ENCODE data around the gene PIEZO1. TPM values are rescaled to one million over a fixed set of nuclear protein-coding genes. Genes with fewer than 3 reads are reported as not detected.

The PIEZO1 gene
- total and polyA plus RNA-seq, 9 of the 15 experiments (the other 6 are each of a cell fraction or from before 2014, with no cell fraction given), result 3.6 to 432 (median 131) TPM

- TF ChIP-seq E2F8 (IDR thresholded peaks at IDR 0.05; ENCODE audit: low read depth, partially characterized antibody) (peak; percentile 52), TEAD4 (IDR thresholded peaks at IDR 0.05; ENCODE audit: low read length) (peak; percentile 95), TEAD4 (CRISPR knock-in tag; IDR thresholded peaks at IDR 0.05; ENCODE audit: borderline replicate concordance) (no peak), RNF2 (IDR thresholded peaks at IDR 0.05) (peak; percentile 91), TOE1 (IDR thresholded peaks at IDR 0.05; ENCODE audit: borderline replicate concordance) (no peak), TOE1 (CRISPR knock-in tag; IDR thresholded peaks at IDR 0.05; ENCODE audit: borderline replicate concordance, low read depth) (0 out of 2 replicates have a peak, but pooled peaks have one; percentile 49), ZSCAN32 (CRISPR knock-in tag; IDR thresholded peaks at IDR 0.05) (no peak), ZNF76 (CRISPR knock-in tag; IDR thresholded peaks at IDR 0.05; ENCODE audit: borderline replicate concordance) (no peak), TAF9B (IDR thresholded peaks at IDR 0.05; ENCODE audit: partially characterized antibody) (peak; percentile 81), ZEB2 (IDR thresholded peaks at IDR 0.05) (peak; percentile 78), ETV5 (CRISPR knock-in tag; IDR thresholded peaks at IDR 0.05; ENCODE audit: low read depth) (peak; percentile 88), NCOA1 (IDR thresholded peaks at IDR 0.05; ENCODE audit: low read depth) (peak; percentile 69; the same call in 1 of the 2 replicates), ZNF311 (CRISPR knock-in tag; IDR thresholded peaks at IDR 0.05) (peak; percentile 60), CC2D1A (IDR thresholded peaks at IDR 0.05) (peak; percentile 33; the same call in 1 of the 2 replicates), CHD2 (IDR thresholded peaks at IDR 0.05; ENCODE audit: low read depth, low read length) (no peak), DACH1 (IDR thresholded peaks at IDR 0.05; ENCODE audit: partially characterized antibody) (peak; percentile 95), PML (IDR thresholded peaks at IDR 0.05; ENCODE audit: low read length) (peak; percentile 92), ETS1 (conservative IDR thresholded peaks at IDR 0.05; ENCODE audit: control insufficient read depth, low read depth, low read length) (peak; percentile 98)
- TF ChIP-seq, protein P1, sequence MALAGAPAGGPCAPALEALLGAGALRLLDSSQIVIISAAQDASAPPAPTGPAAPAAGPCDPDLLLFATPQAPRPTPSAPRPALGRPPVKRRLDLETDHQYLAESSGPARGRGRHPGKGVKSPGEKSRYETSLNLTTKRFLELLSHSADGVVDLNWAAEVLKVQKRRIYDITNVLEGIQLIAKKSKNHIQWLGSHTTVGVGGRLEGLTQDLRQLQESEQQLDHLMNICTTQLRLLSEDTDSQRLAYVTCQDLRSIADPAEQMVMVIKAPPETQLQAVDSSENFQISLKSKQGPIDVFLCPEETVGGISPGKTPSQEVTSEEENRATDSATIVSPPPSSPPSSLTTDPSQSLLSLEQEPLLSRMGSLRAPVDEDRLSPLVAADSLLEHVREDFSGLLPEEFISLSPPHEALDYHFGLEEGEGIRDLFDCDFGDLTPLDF (CRISPR knock-in tag; IDR thresholded peaks at IDR 0.05), result peak; percentile 82
- TF ChIP-seq, protein P2, sequence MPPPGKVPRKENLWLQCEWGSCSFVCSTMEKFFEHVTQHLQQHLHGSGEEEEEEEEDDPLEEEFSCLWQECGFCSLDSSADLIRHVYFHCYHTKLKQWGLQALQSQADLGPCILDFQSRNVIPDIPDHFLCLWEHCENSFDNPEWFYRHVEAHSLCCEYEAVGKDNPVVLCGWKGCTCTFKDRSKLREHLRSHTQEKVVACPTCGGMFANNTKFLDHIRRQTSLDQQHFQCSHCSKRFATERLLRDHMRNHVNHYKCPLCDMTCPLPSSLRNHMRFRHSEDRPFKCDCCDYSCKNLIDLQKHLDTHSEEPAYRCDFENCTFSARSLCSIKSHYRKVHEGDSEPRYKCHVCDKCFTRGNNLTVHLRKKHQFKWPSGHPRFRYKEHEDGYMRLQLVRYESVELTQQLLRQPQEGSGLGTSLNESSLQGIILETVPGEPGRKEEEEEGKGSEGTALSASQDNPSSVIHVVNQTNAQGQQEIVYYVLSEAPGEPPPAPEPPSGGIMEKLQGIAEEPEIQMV (tag; conservative IDR thresholded peaks at IDR 0.05; ENCODE audit: low read depth), result no peak
- TF ChIP-seq, protein P3, sequence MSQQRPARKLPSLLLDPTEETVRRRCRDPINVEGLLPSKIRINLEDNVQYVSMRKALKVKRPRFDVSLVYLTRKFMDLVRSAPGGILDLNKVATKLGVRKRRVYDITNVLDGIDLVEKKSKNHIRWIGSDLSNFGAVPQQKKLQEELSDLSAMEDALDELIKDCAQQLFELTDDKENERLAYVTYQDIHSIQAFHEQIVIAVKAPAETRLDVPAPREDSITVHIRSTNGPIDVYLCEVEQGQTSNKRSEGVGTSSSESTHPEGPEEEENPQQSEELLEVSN (IDR thresholded peaks at IDR 0.05; ENCODE audit: borderline replicate concordance in 1 of 2, extremely low read depth in 1 of 2, insufficient read depth in 1 of 2, insufficient read length in 1 of 2, low read depth in 1 of 2, low read length in 1 of 2, poor library complexity in 1 of 2, severe bottlenecking in 1 of 2), result peak in 1 of 2 experiments; percentile 32
Observed at GRCh38 chr16:88799569-88800276, 14.7 kb upstream of the PIEZO1 start (continued).
